GM21515 (cell line): ENCODE measurements around the gene SLC7A1.

Source experiments
- ATAC-seq: cut with Tn5 transposase; IDR thresholded peaks from one replicate; pipeline ENCODE4 v1.9.1; 2021; ENCODE audit not compliant: unreplicated experiment

The SLC7A1 gene

GRCh38 chr13:29511980-29512379, 83.5 kb downstream of the SLC7A1 start:
- no peak for ATAC-seq

GRCh38 chr13:29511106-29511796, 84.2 kb downstream of the SLC7A1 start:
- no peak for ATAC-seq

- ATAC-seq: no peak
Observed at GRCh38 chr13:29510651-29511084, 84.8 kb downstream of the SLC7A1 start.

- ATAC-seq: no peak
Observed at GRCh38 chr13:29509999-29510589, 85.4 kb downstream of the SLC7A1 start.

GRCh38 chr13:29508876-29509252, 86.6 kb downstream of the SLC7A1 start:
- no peak for ATAC-seq

- ATAC-seq: peak; percentile 72
Observed at GRCh38 chr13:29508130-29508875, 87.2 kb downstream of the SLC7A1 start.

GRCh38 chr13:29507356-29507755, 88.1 kb downstream of the SLC7A1 start:
- no peak for ATAC-seq

GRCh38 chr13:29505950-29506349, 89.5 kb downstream of the SLC7A1 start:
- no peak for ATAC-seq

- ATAC-seq: no peak
Observed at GRCh38 chr13:29505511-29505910, 90.0 kb downstream of the SLC7A1 start.

GRCh38 chr13:29504691-29505090, 90.8 kb downstream of the SLC7A1 start:
- ATAC-seq: no peak

GRCh38 chr13:29503041-29503837, 92.2 kb downstream of the SLC7A1 start:
- ATAC-seq: no peak

- no peak for ATAC-seq
Observed at GRCh38 chr13:29502391-29503008, 93.0 kb downstream of the SLC7A1 start.

GRCh38 chr13:29501674-29502073, 93.8 kb downstream of the SLC7A1 start:
- no peak for ATAC-seq

GRCh38 chr13:29500386-29500785, 95.1 kb downstream of the SLC7A1 start:
- no peak for ATAC-seq

- no peak for ATAC-seq
Observed at GRCh38 chr13:29499506-29500165, 95.9 kb downstream of the SLC7A1 start.

GRCh38 chr13:29498426-29499040, 97.0 kb downstream of the SLC7A1 start:
- no peak for ATAC-seq

- no peak for ATAC-seq
Observed at GRCh38 chr13:29497137-29497654, 98.3 kb downstream of the SLC7A1 start.

- no peak for ATAC-seq
Observed at GRCh38 chr13:29496241-29496712, 99.2 kb downstream of the SLC7A1 start.

GRCh38 chr13:29494520-29494919, 101.0 kb downstream of the SLC7A1 start:
- no peak for ATAC-seq

- no peak for ATAC-seq
Observed at GRCh38 chr13:29493796-29494195, 101.7 kb downstream of the SLC7A1 start.
